Liver (tissue), 9 donors: ENCODE measurements around the gene MOV10L1. TPM values are rescaled to one million over a fixed set of nuclear protein-coding genes. Genes with fewer than 3 reads are reported as not detected.

ENCODE experiments used
- DNase-seq: peaks from one replicate; pipeline ENCODE4 v3.0.0-alpha.2; 2017; ENCODE audit warnings: low spot score
- H3K27ac ChIP-seq, 2 donors: one replicate each; pipeline ENCODE4 v1.7.0; 2013; ENCODE audit warnings: inconsistent platforms in 2 of 2, low read length in 2 of 2, control low read depth in 1 of 2, low read depth in 1 of 2, mild to moderate bottlenecking in 1 of 2
- H3K27me3 ChIP-seq, 4 donors: one replicate each; pipeline versions ENCODE4 v1.6.1 to v1.7.0; 2013; ENCODE audit warnings: low read length in 3 of 4, inconsistent platforms in 1 of 4, mild to moderate bottlenecking in 1 of 4, moderate library complexity in 1 of 4; ENCODE audit not compliant: control insufficient read depth in 4 of 4, insufficient read depth in 4 of 4
- H3K36me3 ChIP-seq, 4 donors: one replicate each; pipeline versions ENCODE4 v1.6.1 to v1.7.0; 2013; ENCODE audit warnings: low read length in 3 of 4, mild to moderate bottlenecking in 3 of 4, low read depth in 1 of 4, moderate library complexity in 1 of 4; ENCODE audit not compliant: control insufficient read depth in 4 of 4, insufficient read depth in 3 of 4
- H3K4me1 ChIP-seq, 4 donors: one replicate each; pipeline versions ENCODE4 v1.6.1 to v1.7.0; 2013; ENCODE audit warnings: low read length in 3 of 4, mild to moderate bottlenecking in 3 of 4, moderate library complexity in 1 of 4; ENCODE audit not compliant: control insufficient read depth in 4 of 4, insufficient read depth in 4 of 4
- H3K4me3 ChIP-seq, 3 donors: one replicate each; pipeline versions ENCODE4 v1.6.1 to v1.7.0; 2013; ENCODE audit warnings: low read length in 3 of 3, control low read depth in 1 of 3, low read depth in 1 of 3, mild to moderate bottlenecking in 1 of 3
- H3K9ac ChIP-seq, 2 donors: one replicate each; pipeline ENCODE4 v1.7.0; 2013; ENCODE audit warnings: low read length in 2 of 2, mild to moderate bottlenecking in 2 of 2, moderate library complexity in 2 of 2, control low read depth in 1 of 2, low read depth in 1 of 2
- H3K9me3 ChIP-seq, 4 donors: one replicate each; pipeline versions ENCODE4 v1.6.1 to v1.7.0; 2013; ENCODE audit warnings: low read length in 3 of 4; ENCODE audit not compliant: control insufficient read depth in 4 of 4
- EGR1 ChIP-seq, 2 donors: IDR thresholded peaks; 2 replicates each; pipeline ENCODE4 v1.6.1; 2016 to 2018; ENCODE audit warnings: antibody characterized with exemption in 2 of 2, low read depth in 2 of 2
- FOXA1 ChIP-seq: IDR thresholded peaks from 2 replicates; pipeline ENCODE4 v1.6.1; 2016; ENCODE audit warnings: antibody characterized with exemption
- GABPA ChIP-seq, 2 donors: IDR thresholded peaks in 1 of 2; conservative IDR thresholded peaks in 1 of 2; 2 replicates each; pipeline ENCODE4 v1.6.1; 2016; ENCODE audit warnings: antibody characterized with exemption in 2 of 2, mild to moderate bottlenecking in 1 of 2, moderate library complexity in 1 of 2
- HNF4A ChIP-seq, 2 donors: conservative IDR thresholded peaks; 2 replicates each; pipeline ENCODE4 v1.6.1; 2016; ENCODE audit warnings: antibody characterized with exemption in 2 of 2, mild to moderate bottlenecking in 2 of 2
- HNF4G ChIP-seq: IDR thresholded peaks from 2 replicates; pipeline ENCODE4 v1.6.1; 2016; ENCODE audit warnings: antibody characterized with exemption
- MAX ChIP-seq: IDR thresholded peaks from 2 replicates; pipeline ENCODE4 v1.6.1; 2016; ENCODE audit warnings: antibody characterized with exemption
- NR2F2 ChIP-seq: IDR thresholded peaks from 2 replicates; pipeline ENCODE4 v1.6.1; 2016; ENCODE audit warnings: antibody characterized with exemption
- RAD21 ChIP-seq, 2 donors: IDR thresholded peaks; 2 replicates each; pipeline ENCODE4 v1.6.1; 2016; ENCODE audit warnings: antibody characterized with exemption in 2 of 2, mild to moderate bottlenecking in 2 of 2
- SP1 ChIP-seq: IDR thresholded peaks from 2 replicates; pipeline ENCODE4 v1.6.1; 2018; ENCODE audit warnings: antibody characterized with exemption, mild to moderate bottlenecking
- YY1 ChIP-seq: IDR thresholded peaks from 2 replicates; pipeline ENCODE4 v1.6.1; 2016; ENCODE audit warnings: antibody characterized with exemption, mild to moderate bottlenecking
- WGBS: extraction: QIAGEN DNeasy Blood & Tissue Kit; methylation state at CpG from one replicate; pipeline ENCODE4 v1.1.7; 2013; 5-methylcytosine and 5-hydroxymethylcytosine counted together
- polyA plus RNA-seq, 2 donors: library from polyadenylated mRNA; stranded (reverse) in 1 of 2; unstranded in 1 of 2; fragments of 200-250 nt in 1 of 2; fragments of >200 nt in 1 of 2; fragmentation: Nextera tagmentation in 1 of 2; extraction: Ambion mirVana in 1 of 2; gene quantifications; one replicate each; pipeline versions ENCODE4 v1.2.1 to v1.2.3, GENCODE V29; 2013 to 2015
- total RNA-seq, 2 donors: library from RNA; depleted of rRNA; stranded (reverse); fragments of >200 nt; gene quantifications; one replicate each; pipeline ENCODE4 v1.2.3, GENCODE V29; 2014
- TF ChIP-seq, protein P1 (sequence below): fragments of 150-350 bp; IDR thresholded peaks from 2 replicates; pipeline ENCODE4 v1.5.1; 2017; ENCODE audit warnings: improper control_type of control experiment, low read depth, low read length; ENCODE audit not compliant: missing input control
- TF ChIP-seq, protein P2 (sequence below): IDR thresholded peaks from 2 replicates; pipeline ENCODE4 v1.6.1; 2016; ENCODE audit warnings: antibody characterized with exemption
- TF ChIP-seq, protein P3 (sequence below): IDR thresholded peaks from 2 replicates; pipeline ENCODE4 v1.6.1; 2016; ENCODE audit warnings: antibody characterized with exemption
- donor health status: healthy.
- donor health status: healthy.
- donor health status: healthy.
- donor health status: healthy.
- donor health status: healthy.

The MOV10L1 gene
- total and polyA plus RNA-seq, 4 donors, result 0.07 to 0.47 (median 0.17) TPM

GRCh38 chr22:50153056-50153755 lies 63.4 kb downstream of the MOV10L1 start:
- Histone ChIP-seq H3K9me3 (no peaks in the 10 kb centered on the region), H3K4me3 (no peak overlapping the region), H3K36me3 (no peaks in the 10 kb centered on the region), H3K4me1 (peaks cover 0 to 8% (median 6%) of the 10 kb centered on the region in 4 donors), H3K27ac (no peak overlapping the region), H3K9ac (no peak overlapping the region), H3K27me3 (no peaks in the 10 kb centered on the region)
- 92% methylated on average over 25 of the region's 25 CpGs for WGBS
- TF ChIP-seq, protein P1, sequence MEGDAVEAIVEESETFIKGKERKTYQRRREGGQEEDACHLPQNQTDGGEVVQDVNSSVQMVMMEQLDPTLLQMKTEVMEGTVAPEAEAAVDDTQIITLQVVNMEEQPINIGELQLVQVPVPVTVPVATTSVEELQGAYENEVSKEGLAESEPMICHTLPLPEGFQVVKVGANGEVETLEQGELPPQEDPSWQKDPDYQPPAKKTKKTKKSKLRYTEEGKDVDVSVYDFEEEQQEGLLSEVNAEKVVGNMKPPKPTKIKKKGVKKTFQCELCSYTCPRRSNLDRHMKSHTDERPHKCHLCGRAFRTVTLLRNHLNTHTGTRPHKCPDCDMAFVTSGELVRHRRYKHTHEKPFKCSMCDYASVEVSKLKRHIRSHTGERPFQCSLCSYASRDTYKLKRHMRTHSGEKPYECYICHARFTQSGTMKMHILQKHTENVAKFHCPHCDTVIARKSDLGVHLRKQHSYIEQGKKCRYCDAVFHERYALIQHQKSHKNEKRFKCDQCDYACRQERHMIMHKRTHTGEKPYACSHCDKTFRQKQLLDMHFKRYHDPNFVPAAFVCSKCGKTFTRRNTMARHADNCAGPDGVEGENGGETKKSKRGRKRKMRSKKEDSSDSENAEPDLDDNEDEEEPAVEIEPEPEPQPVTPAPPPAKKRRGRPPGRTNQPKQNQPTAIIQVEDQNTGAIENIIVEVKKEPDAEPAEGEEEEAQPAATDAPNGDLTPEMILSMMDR, result no peak
- no peak for TF ChIP-seq HNF4G
- no peak for DNase-seq

DNA sequence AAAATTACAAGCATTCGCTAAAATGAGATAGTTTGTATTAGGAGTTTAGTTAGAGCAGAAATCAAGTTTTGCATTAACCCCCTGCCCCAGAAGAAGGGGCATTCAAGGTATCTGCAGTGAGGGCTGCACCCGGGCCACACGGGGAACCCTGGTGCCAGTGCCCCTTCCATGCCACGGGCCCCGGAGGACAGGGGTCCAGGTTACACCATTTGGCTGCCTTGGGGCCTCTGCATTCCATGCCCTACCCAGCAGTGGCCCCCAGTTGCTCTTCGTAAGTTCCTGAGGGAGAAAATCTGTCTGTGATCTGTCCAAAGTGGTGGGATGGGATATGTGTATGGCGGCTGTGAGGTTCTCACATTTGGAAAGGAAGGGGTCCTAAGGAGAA lies 63.9 kb downstream of the MOV10L1 start:
- WGBS, result 92% methylated on average over 7 of the region's 7 CpGs
- Histone ChIP-seq H3K36me3 (no peaks in the 10 kb centered on the region), H3K27me3 (no peaks in the 10 kb centered on the region), H3K4me3 (no peak overlapping the region), H3K4me1 (peaks cover 0 to 6% (median 4%) of the 10 kb centered on the region in 4 donors), H3K9ac (no peak overlapping the region), H3K9me3 (no peaks in the 10 kb centered on the region), H3K27ac (no peak overlapping the region)
- no peak for TF ChIP-seq SP1
- TF ChIP-seq, protein P2, sequence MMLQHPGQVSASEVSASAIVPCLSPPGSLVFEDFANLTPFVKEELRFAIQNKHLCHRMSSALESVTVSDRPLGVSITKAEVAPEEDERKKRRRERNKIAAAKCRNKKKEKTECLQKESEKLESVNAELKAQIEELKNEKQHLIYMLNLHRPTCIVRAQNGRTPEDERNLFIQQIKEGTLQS, result no peak
- TF ChIP-seq HNF4G, result no peak
- DNase-seq, result no peak

- DNase-seq, result no peak
- WGBS, result 88% methylated on average over 21 of the region's 21 CpGs
- H3K4me3 ChIP-seq, result no peak overlapping the region
- H3K27me3 ChIP-seq, result no peaks in the 10 kb centered on the region
- no peaks in the 10 kb centered on the region for H3K36me3 ChIP-seq
- H3K4me1 ChIP-seq, result no peaks in the 10 kb centered on the region
- no peak overlapping the region for H3K9ac ChIP-seq
- TF ChIP-seq NR2F2 (no peak), SP1 (no peak), MAX (no peak), EGR1 (IDR thresholded peaks at IDR 0.05; ENCODE audit: low read depth in 2 of 2) (no peak), GABPA (IDR thresholded peaks at IDR 0.05 in 1 of 2, conservative IDR thresholded peaks at IDR 0.05 in 1 of 2) (no peak), HNF4G (no peak), YY1 (no peak), FOXA1 (no peak), RAD21 (IDR thresholded peaks at IDR 0.05) (no peak), HNF4A (conservative IDR thresholded peaks at IDR 0.05) (no peak)
- TF ChIP-seq, protein P1, result no peak
- TF ChIP-seq, protein P3, sequence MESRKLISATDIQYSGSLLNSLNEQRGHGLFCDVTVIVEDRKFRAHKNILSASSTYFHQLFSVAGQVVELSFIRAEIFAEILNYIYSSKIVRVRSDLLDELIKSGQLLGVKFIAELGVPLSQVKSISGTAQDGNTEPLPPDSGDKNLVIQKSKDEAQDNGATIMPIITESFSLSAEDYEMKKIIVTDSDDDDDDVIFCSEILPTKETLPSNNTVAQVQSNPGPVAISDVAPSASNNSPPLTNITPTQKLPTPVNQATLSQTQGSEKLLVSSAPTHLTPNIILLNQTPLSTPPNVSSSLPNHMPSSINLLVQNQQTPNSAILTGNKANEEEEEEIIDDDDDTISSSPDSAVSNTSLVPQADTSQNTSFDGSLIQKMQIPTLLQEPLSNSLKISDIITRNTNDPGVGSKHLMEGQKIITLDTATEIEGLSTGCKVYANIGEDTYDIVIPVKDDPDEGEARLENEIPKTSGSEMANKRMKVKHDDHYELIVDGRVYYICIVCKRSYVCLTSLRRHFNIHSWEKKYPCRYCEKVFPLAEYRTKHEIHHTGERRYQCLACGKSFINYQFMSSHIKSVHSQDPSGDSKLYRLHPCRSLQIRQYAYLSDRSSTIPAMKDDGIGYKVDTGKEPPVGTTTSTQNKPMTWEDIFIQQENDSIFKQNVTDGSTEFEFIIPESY, result no peak
- TF ChIP-seq, protein P2, result no peak
- no peaks in the 10 kb centered on the region for H3K9me3 ChIP-seq
- H3K27ac ChIP-seq, result no peak overlapping the region
These were observed 68.0 kb downstream of the MOV10L1 start for GRCh38 chr22:50157709-50158375.
